ENCODE results near the gene KAT7.

The KAT7 gene

GRCh38 chr17:49878931-49879904, 90.7 kb downstream of the KAT7 start:
- TF ChIP-seq, protein P1, sequence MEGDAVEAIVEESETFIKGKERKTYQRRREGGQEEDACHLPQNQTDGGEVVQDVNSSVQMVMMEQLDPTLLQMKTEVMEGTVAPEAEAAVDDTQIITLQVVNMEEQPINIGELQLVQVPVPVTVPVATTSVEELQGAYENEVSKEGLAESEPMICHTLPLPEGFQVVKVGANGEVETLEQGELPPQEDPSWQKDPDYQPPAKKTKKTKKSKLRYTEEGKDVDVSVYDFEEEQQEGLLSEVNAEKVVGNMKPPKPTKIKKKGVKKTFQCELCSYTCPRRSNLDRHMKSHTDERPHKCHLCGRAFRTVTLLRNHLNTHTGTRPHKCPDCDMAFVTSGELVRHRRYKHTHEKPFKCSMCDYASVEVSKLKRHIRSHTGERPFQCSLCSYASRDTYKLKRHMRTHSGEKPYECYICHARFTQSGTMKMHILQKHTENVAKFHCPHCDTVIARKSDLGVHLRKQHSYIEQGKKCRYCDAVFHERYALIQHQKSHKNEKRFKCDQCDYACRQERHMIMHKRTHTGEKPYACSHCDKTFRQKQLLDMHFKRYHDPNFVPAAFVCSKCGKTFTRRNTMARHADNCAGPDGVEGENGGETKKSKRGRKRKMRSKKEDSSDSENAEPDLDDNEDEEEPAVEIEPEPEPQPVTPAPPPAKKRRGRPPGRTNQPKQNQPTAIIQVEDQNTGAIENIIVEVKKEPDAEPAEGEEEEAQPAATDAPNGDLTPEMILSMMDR (conservative IDR thresholded peaks at IDR 0.05; ENCODE audit: low read depth, low read length), result no peak
- no peak overlapping the region for H3K9ac ChIP-seq
- no peaks in the 10 kb centered on the region for H3K79me2 ChIP-seq (ENCODE audit: insufficient read depth, low read depth)
- no peaks in the 10 kb centered on the region for H4K20me1 ChIP-seq (ENCODE audit: insufficient read depth)
- no peaks in the 10 kb centered on the region for H3K36me3 ChIP-seq (ENCODE audit: insufficient read depth)
- H3K27ac ChIP-seq, result no peak overlapping the region
- no peak overlapping the region for H3K4me2 ChIP-seq
- H2AFZ ChIP-seq (ENCODE audit: low read depth), result no peak overlapping the region
- H3K27me3 ChIP-seq (ENCODE audit: insufficient read depth, low read depth), result peaks cover 91% of the 10 kb centered on the region
- peaks cover 5% of the 10 kb centered on the region for H3K4me1 ChIP-seq (ENCODE audit: low read depth, poor library complexity, severe bottlenecking)
- no peak overlapping the region for H3K4me3 ChIP-seq (IDR thresholded peaks at IDR 0.05; ENCODE audit: insufficient read depth, low read depth, low read length)

- Histone ChIP-seq H3K4me3 (IDR thresholded peaks at IDR 0.05; ENCODE audit: insufficient read depth, low read depth, low read length) (no peak overlapping the region), H3K27me3 (ENCODE audit: insufficient read depth, low read depth) (peaks cover 91% of the 10 kb centered on the region), H3K4me1 (ENCODE audit: low read depth, poor library complexity, severe bottlenecking) (peaks cover 5% of the 10 kb centered on the region), H3K9ac (no peak overlapping the region), H4K20me1 (ENCODE audit: insufficient read depth) (no peaks in the 10 kb centered on the region), H3K36me3 (ENCODE audit: insufficient read depth) (no peaks in the 10 kb centered on the region), H2AFZ (ENCODE audit: low read depth) (no peak overlapping the region), H3K27ac (no peak overlapping the region), H3K4me2 (no peak overlapping the region), H3K79me2 (ENCODE audit: insufficient read depth, low read depth) (no peaks in the 10 kb centered on the region)
- TF ChIP-seq, protein P1 (conservative IDR thresholded peaks at IDR 0.05; ENCODE audit: low read depth, low read length), result peak; percentile 85
These were observed 92.0 kb downstream of the KAT7 start for GRCh38 chr17:49880291-49881053.

- Histone ChIP-seq H3K4me2 (no peak overlapping the region), H3K27ac (no peak overlapping the region), H3K79me2 (ENCODE audit: insufficient read depth, low read depth) (no peaks in the 10 kb centered on the region), H3K36me3 (ENCODE audit: insufficient read depth) (no peaks in the 10 kb centered on the region), H3K4me3 (IDR thresholded peaks at IDR 0.05; ENCODE audit: insufficient read depth, low read depth, low read length) (no peak overlapping the region), H3K9ac (no peak overlapping the region), H2AFZ (ENCODE audit: low read depth) (no peak overlapping the region), H4K20me1 (ENCODE audit: insufficient read depth) (no peaks in the 10 kb centered on the region), H3K27me3 (ENCODE audit: insufficient read depth, low read depth) (peaks cover 93% of the 10 kb centered on the region), H3K4me1 (ENCODE audit: low read depth, poor library complexity, severe bottlenecking) (peaks cover 5% of the 10 kb centered on the region)
- TF ChIP-seq, protein P1 (conservative IDR thresholded peaks at IDR 0.05; ENCODE audit: low read depth, low read length), result no peak
These were observed 92.5 kb downstream of the KAT7 start for GRCh38 chr17:49881054-49881402.

- Histone ChIP-seq H3K27ac (no peak overlapping the region), H3K9ac (no peak overlapping the region), H2AFZ (ENCODE audit: low read depth) (no peak overlapping the region), H3K79me2 (ENCODE audit: insufficient read depth, low read depth) (no peaks in the 10 kb centered on the region), H3K4me1 (ENCODE audit: low read depth, poor library complexity, severe bottlenecking) (peaks cover 5% of the 10 kb centered on the region), H3K36me3 (ENCODE audit: insufficient read depth) (no peaks in the 10 kb centered on the region), H3K27me3 (ENCODE audit: insufficient read depth, low read depth) (peaks cover 94% of the 10 kb centered on the region), H4K20me1 (ENCODE audit: insufficient read depth) (no peaks in the 10 kb centered on the region), H3K4me3 (IDR thresholded peaks at IDR 0.05; ENCODE audit: insufficient read depth, low read depth, low read length) (no peak overlapping the region), H3K4me2 (no peak overlapping the region)
- TF ChIP-seq, protein P1 (conservative IDR thresholded peaks at IDR 0.05; ENCODE audit: low read depth, low read length), result no peak
These were observed 94.0 kb downstream of the KAT7 start for GRCh38 chr17:49882434-49882833.
